A549 (cell line): ENCODE results near the gene IL1RAP. TPM values are rescaled to one million over a fixed set of nuclear protein-coding genes. Genes with fewer than 3 reads are reported as not detected.
A peak's percentile ranks its signal among the peaks of the same experiment; 100 is the strongest.
"Not testable (repeated sequence)": the region's sequence is repeated elsewhere in the genome, so short reads cannot be mapped to it uniquely, and the experiment has no call there.

Source experiments
- ATAC-seq, 2 experiments: fragments of 200-7000 bp in 1 of 2; fragments of >200 bp in 1 of 2; cut with Nextera tagmentation in 1 of 2; cut with Tn5 transposase in 1 of 2; 3 replicates each; pipeline versions ENCODE4 v1.8.0 to v1.9.1; 2018 to 2020; ENCODE audit warnings: mild to moderate bottlenecking in 1 of 2, moderate library complexity in 1 of 2
- CTCF ChIA-PET: fragments of 300-600 bp; sonication (Branson Sonifier 250); formaldehyde crosslinking; extraction: SDS; loops from one replicate; lab custom pipeline; 2021; ENCODE audit warnings: antibody characterized with exemption, inconsistent platforms; lab: Yijun Ruan, JAX
- POLR2A ChIA-PET: fragments of 350-600 bp; formaldehyde crosslinking; extraction: SDS; loops from one replicate; lab custom pipeline; 2021; ENCODE audit warnings: antibody characterized with exemption, inconsistent platforms; lab: Yijun Ruan, JAX
- DNase-seq, 2 experiments: peaks; one replicate each; pipeline versions ENCODE4 v3.0.0 to v3.0.0-alpha.2; 2011 to 2016; ENCODE audit warnings: low read depth in 1 of 2, low spot score in 1 of 2
- FAIRE-seq: peaks from 2 replicates; lab custom pipeline; 2011; peaks lifted over from hg19 to GRCh38; lab: Jason Lieb, UNC
- H3K27ac ChIP-seq, 2 experiments: fragments of >200 bp; sonication (Bioruptor Twin); formaldehyde crosslinking; 3 replicates each; pipeline ENCODE4 v1.5.1; 2016 to 2017
- H3K4me1 ChIP-seq: fragments of >200 bp; sonication (Bioruptor Twin); formaldehyde crosslinking; 3 replicates; pipeline ENCODE4 v1.6.1; 2016
- H3K4me2 ChIP-seq: fragments of >200 bp; sonication (Bioruptor Twin); formaldehyde crosslinking; 3 replicates; pipeline ENCODE4 v1.6.1; 2016
- H3K4me3 ChIP-seq: fragments of >200 bp; sonication (Bioruptor Twin); formaldehyde crosslinking; 3 replicates; pipeline ENCODE4 v1.5.1; 2016
- H3K9me3 ChIP-seq: fragments of >200 bp; sonication (Bioruptor Twin); formaldehyde crosslinking; 3 replicates; pipeline ENCODE4 v1.6.1; 2016
- BHLHE40 ChIP-seq: IDR thresholded peaks from 2 replicates; pipeline ENCODE4 v1.6.1; 2012; ENCODE audit warnings: low read depth, low read length, inconsistent platforms
- CBX8 ChIP-seq: fragments of 200-600 bp; sonication (generic); IDR thresholded peaks from 2 replicates; pipeline ENCODE4 v1.6.1; 2016
- CEBPB ChIP-seq, 2 experiments: fragments of >200 bp in 1 of 2; sonication (Bioruptor Twin) in 1 of 2; formaldehyde crosslinking in 1 of 2; IDR thresholded peaks; 2 replicates each; pipeline ENCODE4 v1.6.1; 2012 to 2016
- EHF ChIP-seq: fragments of 250-450 bp; sonication (Bioruptor Pico); IDR thresholded peaks from 2 replicates; pipeline ENCODE4 v1.5.0; 2020; ENCODE audit warnings: mild to moderate bottlenecking
- GATA3 ChIP-seq: IDR thresholded peaks from 2 replicates; pipeline ENCODE4 v1.6.1; 2012; ENCODE audit warnings: borderline replicate concordance
- HEYL ChIP-seq: fragments of 250-450 bp; sonication (Bioruptor Pico); IDR thresholded peaks from 2 replicates; pipeline ENCODE4 v1.8.0; 2021; ENCODE audit warnings: mild to moderate bottlenecking, moderate library complexity
- HOXA7 ChIP-seq: fragments of 250-450 bp; sonication (Bioruptor Pico); IDR thresholded peaks from 2 replicates; pipeline ENCODE4 v1.5.0; 2020; ENCODE audit warnings: mild to moderate bottlenecking, moderate library complexity
- MAZ ChIP-seq: fragments of 150-350 bp; IDR thresholded peaks from 2 replicates; pipeline ENCODE4 v1.6.1; 2014; ENCODE audit warnings: antibody characterized with exemption, low read depth, low read length, borderline replicate concordance
- NR3C1 ChIP-seq: fragments of >200 bp; sonication (Bioruptor Twin); formaldehyde crosslinking; IDR thresholded peaks from 3 replicates; pipeline ENCODE4 v1.6.1; 2017
- PHF8 ChIP-seq: fragments of 200-600 bp; sonication (generic); IDR thresholded peaks from 2 replicates; pipeline ENCODE4 v1.6.1; 2016; ENCODE audit warnings: low read depth, mild to moderate bottlenecking, antibody characterized with exemption, moderate library complexity, borderline replicate concordance
- POLR2A ChIP-seq: IDR thresholded peaks from 2 replicates; pipeline ENCODE4 v1.6.1; 2012; ENCODE audit warnings: mild to moderate bottlenecking, low read length
- POLR2AphosphoS2 ChIP-seq: conservative IDR thresholded peaks from 2 replicates; pipeline ENCODE4 v1.6.1; 2012; ENCODE audit warnings: low read length, improper control_type of control experiment, inconsistent platforms
- RAD21 ChIP-seq, 2 experiments: fragments of >200 bp in 1 of 2; sonication (Bioruptor Twin) in 1 of 2; formaldehyde crosslinking in 1 of 2; IDR thresholded peaks in 1 of 2; conservative IDR thresholded peaks in 1 of 2; 2 replicates in 1 of 2; 3 replicates in 1 of 2; pipeline ENCODE4 v1.6.1; 2012 to 2018; ENCODE audit warnings: inconsistent platforms in 1 of 2
- RFX5 ChIP-seq: fragments of 450-650 bp; IDR thresholded peaks from 2 replicates; pipeline ENCODE4 v1.7.1; 2014; ENCODE audit warnings: antibody characterized with exemption, mild to moderate bottlenecking, moderate library complexity
- SREBF2 ChIP-seq: fragments of 450-650 bp; IDR thresholded peaks from 2 replicates; pipeline ENCODE4 v1.6.1; 2014; ENCODE audit warnings: mild to moderate bottlenecking, moderate library complexity
- ZC3H11A ChIP-seq: fragments of 450-650 bp; IDR thresholded peaks from 2 replicates; pipeline ENCODE4 v1.6.1; 2014; ENCODE audit warnings: antibody characterized with exemption, mild to moderate bottlenecking
- ZFP36 ChIP-seq: fragments of 450-650 bp; IDR thresholded peaks from 2 replicates; pipeline ENCODE4 v1.6.1; 2014; ENCODE audit warnings: borderline replicate concordance; ENCODE audit not compliant: partially characterized antibody
- ZSCAN20 ChIP-seq: fragments of 250-450 bp; sonication (Bioruptor Pico); IDR thresholded peaks from 2 replicates; pipeline ENCODE4 v1.8.0; 2022; ENCODE audit warnings: mild to moderate bottlenecking, moderate library complexity
- WGBS: methylation state at CpG from one replicate; pipeline ENCODE4 v1.1.6; 2017; ENCODE audit errors: missing lambda C conversion rate; 5-methylcytosine and 5-hydroxymethylcytosine counted together
- polyA plus RNA-seq, 4 experiments: library from polyadenylated mRNA; depleted of rRNA in 3 of 4; stranded (reverse); fragments of >200 nt; fragmentation: RNase III in 1 of 4; extraction: RNeasy Plus Mini Kit Qiagen cat#74134 plus additional on column Dnase treatment in 1 of 4; gene quantifications; 2 replicates in 3 of 4; 3 replicates in 1 of 4; pipeline ENCODE4 v1.2.3, GENCODE V29; 2011 to 2017
- TF ChIP-seq, protein P1 (sequence below): fragments of >200 bp; sonication (Bioruptor Twin); formaldehyde crosslinking; IDR thresholded peaks from 2 replicates; pipeline ENCODE4 v1.6.1; 2016
- TF ChIP-seq, protein P2 (sequence below): fragments of >200 bp; sonication (Bioruptor Twin); formaldehyde crosslinking; IDR thresholded peaks from 3 replicates; pipeline ENCODE4 v1.6.1; 2016
- TF ChIP-seq, protein P3 (sequence below): fragments of 150-350 bp; IDR thresholded peaks from 2 replicates; pipeline ENCODE4 v1.6.1; 2014; ENCODE audit warnings: low read depth, mild to moderate bottlenecking, low read length

The IL1RAP gene
- polyA plus RNA-seq, 2 of the 4 experiments (the other 2 are of a cell fraction): 3.9 to 18.5 TPM

DNA sequence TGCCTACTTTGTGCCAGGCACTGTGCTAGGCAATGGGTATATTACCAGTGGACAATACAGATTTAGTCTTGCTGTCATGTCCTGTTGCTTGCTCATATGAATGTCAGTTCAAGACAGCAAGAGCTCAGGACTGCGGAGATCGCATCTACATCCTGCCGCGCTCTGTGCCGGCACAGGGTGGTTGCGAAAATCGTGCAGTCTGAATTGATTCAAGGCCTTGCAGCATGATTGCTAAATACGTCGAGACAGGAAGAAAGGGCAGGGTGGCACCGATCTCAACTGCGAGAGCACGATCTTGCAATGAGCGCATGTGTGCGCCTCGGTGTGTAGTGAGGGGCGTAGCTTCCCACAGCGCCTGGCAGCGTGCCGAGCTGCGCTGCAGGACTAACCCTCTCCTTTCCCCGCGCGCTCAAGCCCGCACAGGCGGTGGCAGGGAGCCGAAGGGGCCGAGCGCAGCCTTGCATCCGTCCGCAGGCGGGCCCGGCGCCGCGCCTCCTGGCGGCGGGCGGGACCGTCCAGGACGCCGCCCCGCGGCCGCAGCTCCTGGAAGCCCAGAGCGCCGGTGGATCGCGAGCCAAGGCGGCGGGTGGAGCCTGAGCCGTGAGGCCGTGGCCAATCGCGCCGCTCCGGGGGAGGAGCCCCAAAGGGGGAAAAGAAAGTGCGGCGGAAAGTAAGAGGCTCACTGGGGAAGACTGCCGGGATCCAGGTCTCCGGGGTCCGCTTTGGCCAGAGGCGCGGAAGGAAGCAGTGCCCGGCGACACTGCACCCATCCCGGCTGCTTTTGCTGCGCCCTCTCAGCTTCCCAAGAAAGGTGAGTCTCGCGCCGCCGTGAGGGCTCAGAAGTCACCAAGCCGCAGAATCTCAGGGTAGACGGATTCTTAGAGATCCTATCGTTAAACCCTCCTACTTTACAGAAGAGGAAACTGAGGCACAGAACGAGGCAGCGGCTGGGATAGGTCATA is at the start of gene IL1RAP (continued):
- no peak for TF ChIP-seq HOXA7 (CRISPR knock-in tag)
- TF ChIP-seq POLR2AphosphoS2: no peak
- peak; percentile 69 for TF ChIP-seq POLR2A

DNA sequence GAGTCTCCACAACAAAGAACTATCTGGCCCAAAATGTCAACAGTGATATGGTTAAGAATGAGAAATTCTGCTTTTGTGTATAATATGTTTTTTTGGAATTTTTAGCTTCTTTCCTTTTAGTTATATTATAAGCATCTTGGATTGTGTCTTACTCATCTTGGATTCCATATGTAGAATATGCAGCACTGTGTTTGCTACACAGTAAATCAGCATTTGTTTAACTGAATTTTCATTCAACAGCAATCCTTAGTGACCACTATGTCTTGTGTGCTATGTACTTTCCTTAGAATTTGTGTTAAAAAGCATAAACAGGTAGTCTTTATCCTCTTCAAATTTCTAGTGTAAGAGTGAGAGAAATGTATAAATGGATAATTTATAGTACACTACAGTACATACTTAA is 46.0 kb upstream of the IL1RAP start:
- Histone ChIP-seq H3K9me3 (peaks cover 6% of the 10 kb centered on the region; the same call in 1 of the 3 replicates), H3K4me1 (no peaks in the 10 kb centered on the region), H3K4me2 (no peak overlapping the region), H3K4me3 (no peak overlapping the region), H3K27ac (no peak overlapping the region)
- ChIA-PET CTCF (no interaction called here), POLR2A (no interaction called here)
- FAIRE-seq (no peak), DNase-seq (no peak), ATAC-seq (no peak)
- TF ChIP-seq GATA3: no peak
- TF ChIP-seq, protein P1, sequence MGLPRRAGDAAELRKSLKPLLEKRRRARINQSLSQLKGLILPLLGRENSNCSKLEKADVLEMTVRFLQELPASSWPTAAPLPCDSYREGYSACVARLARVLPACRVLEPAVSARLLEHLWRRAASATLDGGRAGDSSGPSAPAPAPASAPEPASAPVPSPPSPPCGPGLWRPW: no peak
- no peak for TF ChIP-seq SREBF2
- no peak for TF ChIP-seq POLR2A
- no peak for TF ChIP-seq CBX8
- no peak for TF ChIP-seq ZFP36
- no peak for TF ChIP-seq MAZ
- no peak for TF ChIP-seq PHF8
- no peak for TF ChIP-seq HEYL (CRISPR knock-in tag)
- TF ChIP-seq NR3C1: no peak
- no peak for TF ChIP-seq EHF (CRISPR knock-in tag)
- TF ChIP-seq RFX5: no peak

DNA sequence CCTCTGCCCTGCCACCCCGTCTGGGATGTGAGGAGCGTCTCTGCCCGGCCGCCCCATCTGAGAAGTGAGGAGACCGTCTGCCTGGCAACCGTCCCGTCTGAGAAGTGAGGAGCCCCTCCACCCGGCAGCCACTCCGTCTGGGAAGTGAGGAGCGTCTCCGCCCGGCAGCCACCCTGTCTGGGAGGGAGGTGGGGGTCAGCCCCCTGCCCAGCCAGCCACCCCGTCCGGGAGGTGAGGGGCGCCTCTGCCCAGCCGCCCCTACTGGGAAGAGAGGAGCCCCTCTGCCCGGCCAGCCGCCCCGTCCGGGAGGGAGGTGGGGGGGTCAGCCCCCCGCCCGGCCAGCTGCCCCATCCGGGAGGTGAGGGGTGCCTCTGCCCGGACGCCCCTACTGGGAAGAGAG is 40.6 kb upstream of the IL1RAP start:
- H3K4me1 ChIP-seq, POLR2A ChIA-PET: not testable (repeated sequence)
- no CpG with 5 or more reads among the region's 25 CpGs for WGBS

DNA sequence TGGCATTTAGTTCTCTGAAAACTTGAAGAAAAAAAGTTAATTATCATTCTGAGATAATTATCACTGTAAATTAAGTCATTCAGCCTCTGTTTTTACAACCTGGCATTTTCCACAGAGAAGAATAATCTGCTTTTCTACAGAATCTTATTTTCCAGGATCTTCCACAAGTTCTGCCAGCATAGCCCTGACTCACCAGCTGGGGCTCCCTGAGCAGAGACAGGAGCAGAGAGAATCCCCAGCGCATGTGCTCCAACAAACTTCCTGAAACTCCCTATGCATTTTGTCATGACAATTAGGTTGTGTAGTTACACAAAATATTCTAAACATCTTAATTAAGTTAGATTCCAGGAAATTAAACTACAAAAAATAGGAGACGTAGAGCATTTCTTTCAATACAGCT is 32.1 kb upstream of the IL1RAP start:
- WGBS: 85% methylated on average over 2 of the region's 2 CpGs
- FAIRE-seq (no peak), ATAC-seq (no peak)
- H3K4me1 ChIP-seq: no peaks in the 10 kb centered on the region
- no peak overlapping the region for H3K27ac ChIP-seq
- TF ChIP-seq ZC3H11A (no peak), BHLHE40 (no peak), RAD21 (conservative IDR thresholded peaks at IDR 0.05 in 1 of 2, IDR thresholded peaks at IDR 0.05 in 1 of 2) (no peak), ZSCAN20 (CRISPR knock-in tag) (no peak), CEBPB (IDR thresholded peaks at IDR 0.05) (no peak)
- TF ChIP-seq, protein P2, sequence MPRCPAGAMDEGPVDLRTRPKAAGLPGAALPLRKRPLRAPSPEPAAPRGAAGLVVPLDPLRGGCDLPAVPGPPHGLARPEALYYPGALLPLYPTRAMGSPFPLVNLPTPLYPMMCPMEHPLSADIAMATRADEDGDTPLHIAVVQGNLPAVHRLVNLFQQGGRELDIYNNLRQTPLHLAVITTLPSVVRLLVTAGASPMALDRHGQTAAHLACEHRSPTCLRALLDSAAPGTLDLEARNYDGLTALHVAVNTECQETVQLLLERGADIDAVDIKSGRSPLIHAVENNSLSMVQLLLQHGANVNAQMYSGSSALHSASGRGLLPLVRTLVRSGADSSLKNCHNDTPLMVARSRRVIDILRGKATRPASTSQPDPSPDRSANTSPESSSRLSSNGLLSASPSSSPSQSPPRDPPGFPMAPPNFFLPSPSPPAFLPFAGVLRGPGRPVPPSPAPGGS: no peak
- TF ChIP-seq, protein P3, sequence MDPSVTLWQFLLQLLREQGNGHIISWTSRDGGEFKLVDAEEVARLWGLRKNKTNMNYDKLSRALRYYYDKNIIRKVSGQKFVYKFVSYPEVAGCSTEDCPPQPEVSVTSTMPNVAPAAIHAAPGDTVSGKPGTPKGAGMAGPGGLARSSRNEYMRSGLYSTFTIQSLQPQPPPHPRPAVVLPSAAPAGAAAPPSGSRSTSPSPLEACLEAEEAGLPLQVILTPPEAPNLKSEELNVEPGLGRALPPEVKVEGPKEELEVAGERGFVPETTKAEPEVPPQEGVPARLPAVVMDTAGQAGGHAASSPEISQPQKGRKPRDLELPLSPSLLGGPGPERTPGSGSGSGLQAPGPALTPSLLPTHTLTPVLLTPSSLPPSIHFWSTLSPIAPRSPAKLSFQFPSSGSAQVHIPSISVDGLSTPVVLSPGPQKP: no peak
- TF ChIP-seq, all 56 proteins: peak for 0
- Histone ChIP-seq H3K9me3 (no peaks in the 10 kb centered on the region), H3K4me3 (no peak overlapping the region), H3K4me2 (no peak overlapping the region)
- POLR2A ChIA-PET: no interaction called here
- CTCF ChIA-PET: no interaction called here
- no peak for DNase-seq

More for the DNA sequence above, 40.6 kb upstream of the IL1RAP start:
- ATAC-seq, H3K4me2 ChIP-seq, DNase-seq, FAIRE-seq, H3K4me3 ChIP-seq, H3K9me3 ChIP-seq, H3K27ac ChIP-seq, CTCF ChIA-PET: not testable (repeated sequence)
